ENCODE measurements around the gene ARID1B.

The ARID1B gene

DNA sequence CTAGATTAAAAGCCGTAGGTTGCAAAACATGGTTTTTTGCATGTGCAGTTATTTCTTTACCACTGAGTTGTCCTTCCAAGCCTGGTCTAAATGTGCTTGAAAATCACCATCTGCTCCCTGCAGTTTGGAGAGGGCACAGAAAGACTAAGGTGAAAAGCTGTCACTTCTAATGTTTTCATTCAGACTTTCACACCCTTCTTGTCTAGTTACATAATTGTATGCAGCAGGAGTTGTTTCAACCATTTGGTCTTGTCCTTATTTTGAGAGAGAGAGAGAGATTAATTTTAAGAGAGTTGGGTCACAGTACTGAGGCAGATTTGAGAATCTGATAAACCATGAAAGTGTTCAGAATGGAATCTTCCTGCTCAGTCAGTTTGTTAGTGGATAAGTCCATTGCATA is 82.5 kb downstream of the ARID1B start:
- TF ChIP-seq EZH2phosphoT487 (conservative IDR thresholded peaks at IDR 0.05; ENCODE audit: low read length) (no peak), CTCF (IDR thresholded peaks at IDR 0.05; ENCODE audit: insufficient read depth, low read length, poor library complexity, severe bottlenecking) (no peak)
- H3K9ac ChIP-seq (ENCODE audit: low read length), result no peak overlapping the region
- H3F3A ChIP-seq (ENCODE audit: insufficient read depth), result no peaks in the 10 kb centered on the region
- no peaks in the 10 kb centered on the region for H3K9me3 ChIP-seq (ENCODE audit: insufficient read depth, low read length)
- no peak overlapping the region for H3K4me2 ChIP-seq (ENCODE audit: low read depth, low read length, poor library complexity, severe bottlenecking)
- H3K4me3 ChIP-seq (ENCODE audit: insufficient read depth, low read length, poor library complexity, severe bottlenecking), result no peak overlapping the region
- no peaks in the 10 kb centered on the region for H3K27me3 ChIP-seq (ENCODE audit: low read length)
- no peak overlapping the region for H3K27ac ChIP-seq (ENCODE audit: low read depth, low read length)
- peaks cover 8% of the 10 kb centered on the region for H4K20me1 ChIP-seq (ENCODE audit: low read depth, low read length)
- H3K36me3 ChIP-seq (ENCODE audit: low read length), result no peaks in the 10 kb centered on the region
- no peaks in the 10 kb centered on the region for H3K9me2 ChIP-seq (replicated peaks; ENCODE audit: insufficient read depth, low read length)
- no peak overlapping the region for H2AFZ ChIP-seq (ENCODE audit: low read depth, low read length, severe bottlenecking)
- peaks cover 75% of the 10 kb centered on the region for H3K79me2 ChIP-seq (ENCODE audit: insufficient read depth, low read length)

- H4K20me1 ChIP-seq (ENCODE audit: low read depth, low read length), result peaks cover 12% of the 10 kb centered on the region
- H2AFZ ChIP-seq (ENCODE audit: low read depth, low read length, severe bottlenecking), result no peak overlapping the region
- no peaks in the 10 kb centered on the region for H3K36me3 ChIP-seq (ENCODE audit: low read length)
- no peaks in the 10 kb centered on the region for H3F3A ChIP-seq (ENCODE audit: insufficient read depth)
- no peak overlapping the region for H3K4me2 ChIP-seq (ENCODE audit: low read depth, low read length, poor library complexity, severe bottlenecking)
- H3K27ac ChIP-seq (ENCODE audit: low read depth, low read length), result no peak overlapping the region
- no peak overlapping the region for H3K4me3 ChIP-seq (ENCODE audit: insufficient read depth, low read length, poor library complexity, severe bottlenecking)
- H3K27me3 ChIP-seq (ENCODE audit: low read length), result no peaks in the 10 kb centered on the region
- H3K79me2 ChIP-seq (ENCODE audit: insufficient read depth, low read length), result peaks cover 71% of the 10 kb centered on the region
- TF ChIP-seq EZH2phosphoT487 (conservative IDR thresholded peaks at IDR 0.05; ENCODE audit: low read length) (no peak), CTCF (IDR thresholded peaks at IDR 0.05; ENCODE audit: insufficient read depth, low read length, poor library complexity, severe bottlenecking) (no peak)
- H3K9me2 ChIP-seq (replicated peaks; ENCODE audit: insufficient read depth, low read length), result no peaks in the 10 kb centered on the region
- no peak overlapping the region for H3K9ac ChIP-seq (ENCODE audit: low read length)
- H3K9me3 ChIP-seq (ENCODE audit: insufficient read depth, low read length), result no peaks in the 10 kb centered on the region
These were observed 85.5 kb downstream of the ARID1B start for GRCh38 chr6:156862711-156863110.

DNA sequence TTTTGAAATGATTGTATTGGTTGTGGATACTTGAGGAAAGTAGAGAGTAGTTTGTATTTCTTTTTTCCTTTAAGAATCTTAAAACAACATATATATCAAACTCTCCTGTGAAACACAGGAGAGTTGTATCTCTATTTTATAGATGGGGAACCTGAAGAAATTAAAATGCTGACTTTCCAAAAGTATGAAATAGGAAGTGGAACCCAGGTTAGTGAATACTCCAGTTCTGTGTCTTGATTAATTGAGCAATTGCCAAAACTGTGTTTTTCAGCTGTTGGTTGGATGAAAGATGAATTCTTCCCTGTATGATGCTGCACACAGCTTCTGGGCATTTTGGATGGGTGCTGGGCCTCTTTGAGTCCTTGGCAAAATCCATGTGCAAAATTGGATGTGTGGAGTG is 86.3 kb downstream of the ARID1B start:
- peaks cover 71% of the 10 kb centered on the region for H3K79me2 ChIP-seq (ENCODE audit: insufficient read depth, low read length)
- no peaks in the 10 kb centered on the region for H3K9me3 ChIP-seq (ENCODE audit: insufficient read depth, low read length)
- H3K9me2 ChIP-seq (replicated peaks; ENCODE audit: insufficient read depth, low read length), result no peaks in the 10 kb centered on the region
- no peak overlapping the region for H3K4me3 ChIP-seq (ENCODE audit: insufficient read depth, low read length, poor library complexity, severe bottlenecking)
- no peak overlapping the region for H3K4me2 ChIP-seq (ENCODE audit: low read depth, low read length, poor library complexity, severe bottlenecking)
- no peaks in the 10 kb centered on the region for H3K27me3 ChIP-seq (ENCODE audit: low read length)
- no peaks in the 10 kb centered on the region for H3K36me3 ChIP-seq (ENCODE audit: low read length)
- TF ChIP-seq CTCF (IDR thresholded peaks at IDR 0.05; ENCODE audit: insufficient read depth, low read length, poor library complexity, severe bottlenecking) (no peak), EZH2phosphoT487 (conservative IDR thresholded peaks at IDR 0.05; ENCODE audit: low read length) (no peak)
- no peak overlapping the region for H2AFZ ChIP-seq (ENCODE audit: low read depth, low read length, severe bottlenecking)
- H3K9ac ChIP-seq (ENCODE audit: low read length), result no peak overlapping the region
- H3F3A ChIP-seq (ENCODE audit: insufficient read depth), result no peaks in the 10 kb centered on the region
- H3K27ac ChIP-seq (ENCODE audit: low read depth, low read length), result no peak overlapping the region
- H4K20me1 ChIP-seq (ENCODE audit: low read depth, low read length), result peaks cover 12% of the 10 kb centered on the region
